Fibroblast of skin of left quadriceps (primary cell): Measurements from ENCODE around the gene CTNNA1.
A peak's percentile ranks its signal among the peaks of the same experiment; 100 is the strongest.
"Not testable (repeated sequence)": the region's sequence is repeated elsewhere in the genome, so short reads cannot be mapped to it uniquely, and the experiment has no call there.

Experiments
- DNase-seq, 2 experiments: peaks; one replicate each; pipeline ENCODE4 v3.0.0-alpha.2; 2013; ENCODE audit warnings: low read depth in 2 of 2

Gene CTNNA1

GRCh38 chr5:138815529-138815928 lies 62.3 kb downstream of the CTNNA1 start:
- no peak for DNase-seq

- DNase-seq, result no peak
These were observed 64.0 kb downstream of the CTNNA1 start for GRCh38 chr5:138817241-138817640.

- no peak for DNase-seq
These were observed 65.9 kb downstream of the CTNNA1 start for GRCh38 chr5:138819081-138819480.

- no peak for DNase-seq
These were observed 67.5 kb downstream of the CTNNA1 start for GRCh38 chr5:138820695-138821094.

- DNase-seq, result no peak
These were observed 71.3 kb downstream of the CTNNA1 start for GRCh38 chr5:138824516-138824915.

- DNase-seq, result no peak
These were observed 72.0 kb downstream of the CTNNA1 start for GRCh38 chr5:138824924-138825863.

- DNase-seq, result no peak
These were observed 75.3 kb downstream of the CTNNA1 start for GRCh38 chr5:138828556-138828955.

- no peak for DNase-seq
These were observed 76.1 kb downstream of the CTNNA1 start for GRCh38 chr5:138829341-138829740.

GRCh38 chr5:138831703-138832102 lies 78.5 kb downstream of the CTNNA1 start:
- no peak for DNase-seq

- no peak for DNase-seq
These were observed 79.0 kb downstream of the CTNNA1 start for GRCh38 chr5:138832218-138832617.

GRCh38 chr5:138833080-138833479 lies 79.9 kb downstream of the CTNNA1 start:
- DNase-seq, result no peak

GRCh38 chr5:138833726-138834480 lies 80.7 kb downstream of the CTNNA1 start:
- DNase-seq, result no peak

GRCh38 chr5:138834853-138835252 lies 81.6 kb downstream of the CTNNA1 start:
- DNase-seq, result not testable (repeated sequence)

- DNase-seq, result no peak
These were observed 83.9 kb downstream of the CTNNA1 start for GRCh38 chr5:138837160-138837559.

- no peak for DNase-seq
These were observed 86.9 kb downstream of the CTNNA1 start for GRCh38 chr5:138840103-138840502.

GRCh38 chr5:138841531-138841930 lies 88.3 kb downstream of the CTNNA1 start:
- no peak for DNase-seq

- DNase-seq, result no peak
These were observed 90.3 kb downstream of the CTNNA1 start for GRCh38 chr5:138843316-138844124.

GRCh38 chr5:138844125-138844461 lies 90.9 kb downstream of the CTNNA1 start:
- no peak for DNase-seq

GRCh38 chr5:138844812-138845513 lies 91.7 kb downstream of the CTNNA1 start:
- peak; percentile 43 to 48 for DNase-seq

- DNase-seq, result no peak
These were observed 96.2 kb downstream of the CTNNA1 start for GRCh38 chr5:138849439-138849838.

GRCh38 chr5:138849882-138850281 lies 96.7 kb downstream of the CTNNA1 start:
- DNase-seq, result no peak
